ENCODE measurements around the gene UGT2B7. TPM values are rescaled to one million over a fixed set of nuclear protein-coding genes. Genes with fewer than 3 reads are reported as not detected.

UGT2B7 gene
- total RNA-seq, 1 experiment from 2014 or later: not detected

- H3K4me3 ChIP-seq (ENCODE audit: insufficient read depth, low read depth, low read length): no peak overlapping the region
- no peak for DNase-seq
- no peaks in the 10 kb centered on the region for H3K27me3 ChIP-seq (ENCODE audit: control insufficient read depth, insufficient read depth, low read length)
- no peaks in the 10 kb centered on the region for H3K36me3 ChIP-seq (replicated peaks; ENCODE audit: control insufficient read depth, insufficient read depth, low read length)
These were observed 60.6 kb downstream of the UGT2B7 start for GRCh38 chr4:69156913-69157312.

Other genes starting within 250 kb of the UGT2B7 start
- not detected in 2 replicates for gene UGT2A3, start 144.7 kb upstream of the UGT2B7 start, total RNA-seq (2014; rRNA removed; shearing (Covaris generic))
- gene UGT2B11, start 118.3 kb downstream of the UGT2B7 start, total RNA-seq (2014; rRNA removed; shearing (Covaris generic)): not detected in 2 replicates
- gene UGT2B28, start 184.0 kb downstream of the UGT2B7 start, total RNA-seq (2014; rRNA removed; shearing (Covaris generic)): not detected in 2 replicates